Kasumi-1 (cell line): ENCODE measurements around the gene TSKU.

Source experiments
- DNase-seq, 2 experiments: peaks; one replicate each; lab custom pipeline; 2025; lab: John Stamatoyannopoulos, UW

The TSKU gene

GRCh38 chr11:76770642-76771445, 12.3 kb upstream of the TSKU start:
- no peak for DNase-seq

DNA sequence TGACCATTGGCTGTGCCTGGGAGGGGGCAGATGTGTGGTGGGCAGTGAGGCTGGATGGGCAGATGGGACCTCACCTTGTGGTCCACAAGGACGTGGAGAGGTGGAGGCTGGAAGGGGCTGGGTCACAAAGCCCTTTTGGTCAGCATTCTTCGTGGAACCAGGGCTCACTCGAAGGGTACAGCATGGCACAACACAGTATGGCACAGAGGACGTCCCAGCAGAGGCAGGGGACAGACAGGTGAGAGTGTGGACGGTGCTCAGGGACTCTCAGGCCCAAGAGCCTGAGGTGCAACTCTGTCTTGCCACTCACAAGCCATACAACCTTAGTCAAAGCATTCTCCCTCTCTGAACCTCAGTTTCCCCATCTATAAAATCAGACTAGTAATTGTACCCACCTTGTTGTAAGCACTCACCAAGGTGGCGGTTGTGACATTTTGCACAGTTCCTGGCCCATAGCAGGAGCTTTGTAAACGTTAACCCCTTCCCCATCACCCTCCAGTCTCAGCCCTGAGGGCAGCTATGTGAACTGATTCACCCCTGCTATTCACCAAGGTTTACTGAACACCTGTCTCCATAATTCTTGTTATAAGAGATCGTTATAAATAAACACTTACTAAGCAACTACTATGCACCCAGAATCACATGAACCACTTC, 11.6 kb upstream of the TSKU start:
- no peak for DNase-seq

- DNase-seq: no peak
Observed at GRCh38 chr11:76772100-76772782, 10.9 kb upstream of the TSKU start.

GRCh38 chr11:76772783-76773106, 10.4 kb upstream of the TSKU start:
- no peak for DNase-seq

DNA sequence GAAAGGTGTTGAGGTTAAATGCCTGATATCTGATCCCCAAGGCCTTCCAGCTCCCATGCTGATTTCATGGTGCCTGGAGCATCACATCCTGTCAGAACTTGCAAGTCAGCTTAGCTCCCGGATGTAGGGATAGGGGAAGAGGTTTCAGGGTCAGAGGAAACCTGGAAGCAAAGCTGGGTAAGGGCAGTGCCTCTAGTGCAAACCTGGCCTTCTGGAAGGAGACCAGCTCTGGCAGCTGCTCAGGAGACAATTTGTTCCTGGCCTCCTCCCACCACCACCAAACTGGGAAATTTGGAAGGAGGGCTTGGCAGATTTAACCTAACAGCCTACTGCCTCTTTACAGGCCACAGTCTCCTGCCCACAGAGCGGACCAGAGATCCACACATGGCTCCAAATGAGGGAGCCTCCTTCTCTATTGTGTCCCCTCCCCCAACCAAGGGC, 9.2 kb upstream of the TSKU start:
- DNase-seq: no peak

- DNase-seq: no peak
Observed at GRCh38 chr11:76776472-76776871, 6.7 kb upstream of the TSKU start.

GRCh38 chr11:76777305-76777704, 5.9 kb upstream of the TSKU start:
- no peak for DNase-seq

- no peak for DNase-seq
Observed at GRCh38 chr11:76777876-76778275, 5.3 kb upstream of the TSKU start.

DNA sequence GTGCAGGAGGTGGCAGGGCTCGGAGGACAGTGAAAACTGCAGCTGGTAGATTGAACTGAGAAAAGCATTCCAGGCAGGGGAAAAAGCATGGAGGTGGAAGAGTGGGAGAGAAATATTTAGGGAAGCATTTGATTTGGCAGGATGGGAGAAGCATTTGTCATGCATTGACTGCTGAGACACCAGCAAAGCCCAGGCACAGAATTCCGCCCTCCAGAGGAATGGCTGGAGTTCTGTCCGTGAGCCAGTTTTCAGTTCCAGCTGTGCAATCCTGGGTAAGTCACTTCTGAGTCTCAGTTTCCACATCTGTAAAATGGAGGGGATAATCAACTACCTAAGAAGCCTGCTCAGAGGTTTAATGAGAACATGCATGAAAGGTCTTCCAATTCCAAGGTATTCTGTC, 4.3 kb upstream of the TSKU start:
- no peak for DNase-seq

- DNase-seq: no peak
Observed at GRCh38 chr11:76781046-76781801, 1.9 kb upstream of the TSKU start.

DNA sequence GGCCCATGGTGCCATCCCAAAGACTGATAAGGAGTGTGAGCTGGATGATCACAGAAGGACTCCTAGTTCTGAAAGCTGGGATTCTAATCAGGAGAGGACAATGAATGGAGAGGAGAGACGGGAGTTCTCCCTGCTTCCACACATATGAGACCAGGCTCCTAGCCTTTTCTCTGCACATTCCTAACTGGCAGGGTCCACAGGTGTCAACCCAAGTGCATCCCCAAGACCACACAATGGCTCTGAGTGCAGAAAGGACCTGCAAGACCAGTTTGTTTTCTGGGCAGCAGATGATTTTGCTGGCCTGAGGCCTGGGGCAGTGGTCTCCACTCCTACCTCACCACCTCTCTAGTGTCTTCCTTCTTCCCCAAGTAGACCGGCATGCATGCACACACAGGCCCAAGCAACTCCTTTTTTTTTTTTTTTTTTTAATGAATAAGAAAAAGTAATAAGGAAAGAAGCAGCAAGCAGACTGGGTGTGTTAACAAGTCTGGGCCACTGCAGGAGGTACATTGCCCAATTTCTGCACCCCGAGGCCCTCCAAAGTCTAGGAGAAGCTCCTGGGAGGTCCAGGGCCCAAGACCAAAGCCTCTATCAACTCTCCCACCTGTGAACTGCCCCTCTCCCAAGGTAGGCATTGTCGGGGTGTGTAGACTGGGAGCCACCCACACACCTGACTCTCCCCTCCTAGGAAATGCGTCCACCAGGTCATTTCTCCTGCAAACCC, 1.2 kb upstream of the TSKU start:
- DNase-seq: no peak

DNA sequence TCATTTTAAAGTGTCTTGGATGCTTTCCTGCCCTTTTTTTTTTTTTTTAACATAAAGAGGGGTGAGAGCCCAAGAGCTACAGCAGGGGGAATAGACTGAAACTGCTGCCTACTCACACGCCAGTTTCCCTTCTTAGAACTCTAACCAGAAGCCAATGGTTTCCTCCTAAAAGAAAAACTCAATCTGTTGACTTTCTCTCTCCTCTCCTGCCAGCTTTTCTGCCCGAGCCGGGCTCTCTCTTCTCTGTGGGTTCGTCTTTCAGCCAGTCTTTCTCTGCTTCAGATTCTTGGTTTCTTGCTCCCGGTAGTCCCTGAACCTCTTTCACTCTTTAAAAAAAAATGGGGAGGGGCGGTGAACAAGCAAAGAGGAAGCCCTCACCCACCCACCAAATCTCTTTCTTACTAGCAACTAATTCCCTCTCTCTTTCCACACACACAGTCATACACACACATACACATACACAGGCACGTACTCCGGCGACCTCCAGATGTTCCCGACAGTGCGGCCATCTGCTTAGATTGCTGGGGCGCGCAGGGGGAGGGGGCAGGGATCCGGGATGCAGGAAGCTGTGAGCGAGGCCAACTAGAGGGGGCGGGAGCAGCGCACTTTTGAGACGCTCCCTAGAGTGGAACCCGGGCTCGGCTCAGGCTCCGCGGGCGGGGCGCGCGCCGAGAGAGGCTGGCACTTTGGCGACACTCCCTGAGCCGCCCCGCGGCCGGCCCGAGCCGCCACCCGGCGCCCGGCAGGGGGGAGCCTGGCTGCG, 444 bp upstream of the TSKU start:
- peak; percentile 79 to 84 for DNase-seq

DNA sequence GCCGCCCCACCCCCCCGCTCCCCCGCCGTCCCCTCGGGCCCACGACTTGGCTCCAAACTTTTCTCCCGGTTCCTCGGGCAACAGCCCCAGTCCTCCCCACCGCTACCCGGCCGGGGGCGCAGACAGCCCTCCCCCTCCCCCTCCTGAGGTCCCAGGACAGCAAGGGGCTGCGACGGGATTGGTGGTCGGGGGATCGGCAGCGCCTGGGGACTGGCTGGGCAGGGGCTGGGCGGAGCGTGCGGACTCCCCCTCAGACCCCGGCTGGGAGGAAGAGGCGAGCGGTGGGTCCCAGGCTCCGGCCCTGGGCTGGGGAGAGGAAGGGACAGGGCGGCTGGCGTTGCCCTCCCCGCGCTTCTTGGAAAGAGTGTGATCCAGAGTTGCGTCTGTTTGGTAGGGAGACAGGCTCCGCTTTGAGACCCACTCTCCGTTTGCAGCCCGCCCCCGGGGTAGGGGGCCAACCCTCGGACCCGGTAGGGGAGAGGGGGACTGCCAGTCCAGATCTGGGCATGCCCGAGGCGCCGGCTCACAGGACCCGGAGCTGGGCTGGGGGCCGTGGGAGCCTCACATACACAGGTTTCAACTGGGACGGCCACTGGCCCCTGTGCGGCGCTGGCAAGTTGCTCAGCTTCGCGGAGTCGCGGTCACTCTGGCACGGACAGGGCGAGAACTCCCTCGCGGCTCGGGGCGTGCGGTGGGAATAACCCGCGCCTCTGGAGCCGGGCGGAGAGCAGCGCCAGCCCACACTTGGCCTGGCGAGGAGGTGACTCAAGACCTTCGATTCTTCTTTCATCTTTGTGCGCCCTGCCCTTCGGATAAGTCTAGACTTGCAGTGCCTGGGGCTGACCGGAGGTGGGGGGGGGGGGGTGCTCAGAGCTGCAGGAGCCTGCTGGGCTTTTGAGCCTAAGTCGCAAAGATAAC, 999 bp downstream of the TSKU start:
- no peak for DNase-seq

DNA sequence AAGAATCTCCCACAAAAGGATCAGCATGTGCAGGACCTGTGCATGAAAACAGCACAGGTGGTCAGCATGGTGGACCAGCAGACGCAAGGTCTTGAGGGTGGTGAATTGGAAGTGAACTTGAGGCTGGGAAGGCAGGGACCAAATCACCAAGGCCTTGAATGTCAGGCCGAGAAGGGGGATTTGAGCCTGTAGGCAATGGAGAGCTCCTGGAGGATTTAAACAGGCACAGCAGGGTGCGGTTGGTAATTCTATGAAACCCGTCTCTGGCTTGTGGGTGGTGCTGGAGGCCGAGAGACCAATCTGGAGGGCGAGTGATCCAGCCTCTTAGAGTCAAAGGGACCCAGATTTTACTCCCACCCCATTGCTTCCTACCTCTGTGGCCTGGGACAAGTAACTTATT, 2.4 kb downstream of the TSKU start:
- no peak for DNase-seq

DNA sequence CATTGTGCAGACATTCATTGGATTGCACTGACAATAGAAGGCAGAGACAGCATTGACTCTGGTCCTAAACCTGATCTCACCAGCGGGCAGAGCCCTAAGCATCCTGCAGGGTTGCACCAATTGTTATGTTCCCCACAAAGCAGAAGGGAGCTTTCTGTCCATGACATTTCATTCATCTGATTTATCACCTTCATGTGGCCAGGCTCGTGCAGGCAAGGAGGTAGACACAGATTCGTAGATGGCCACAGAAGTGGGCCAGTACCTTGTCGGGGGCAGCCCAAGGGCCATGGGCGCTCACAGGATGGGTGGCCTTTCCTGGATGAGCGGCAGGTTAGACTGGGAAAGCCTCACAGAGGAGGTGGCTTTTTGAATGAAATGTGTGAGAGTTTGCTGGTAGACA, 2.9 kb downstream of the TSKU start:
- no peak for DNase-seq

- DNase-seq: no peak
Observed at GRCh38 chr11:76786441-76787014, 3.4 kb downstream of the TSKU start.

- DNase-seq: no peak
Observed at GRCh38 chr11:76787271-76787670, 4.1 kb downstream of the TSKU start.

- no peak for DNase-seq
Observed at GRCh38 chr11:76787911-76788596, 4.9 kb downstream of the TSKU start.
